SK-N-SH treated with all-trans-retinoic acid at 6 μM for 48 hours (cell line): ENCODE results near the gene BLVRB.
"Not testable (repeated sequence)": the region's sequence is repeated elsewhere in the genome, so short reads cannot be mapped to it uniquely, and the experiment has no call there.

Experiments
- ATAC-seq: fragments of 200-7000 bp; cut with Tn5 transposase; 3 replicates; pipeline ENCODE4 v1.9.1; 2020; ENCODE audit warnings: mild to moderate bottlenecking, moderate library complexity
- ARNTL ChIP-seq: fragments of 450-650 bp; formaldehyde crosslinking; IDR thresholded peaks from 2 replicates; pipeline ENCODE4 v1.5.0; 2020; ENCODE audit warnings: low read depth, mild to moderate bottlenecking, moderate library complexity, borderline replicate concordance
- BACH2 ChIP-seq: fragments of 250-450 bp; sonication (Bioruptor Pico); IDR thresholded peaks from 2 replicates; pipeline ENCODE4 v1.9.0; 2021; ENCODE audit warnings: mild to moderate bottlenecking, borderline replicate concordance
- CSDC2 ChIP-seq: fragments of 250-450 bp; sonication (Bioruptor Pico); IDR thresholded peaks from 2 replicates; pipeline ENCODE4 v1.5.0; 2020; ENCODE audit warnings: mild to moderate bottlenecking, moderate library complexity
- ESRRG ChIP-seq: fragments of 250-450 bp; sonication (Bioruptor Pico); IDR thresholded peaks from 2 replicates; pipeline ENCODE4 v1.6.1; 2021; ENCODE audit warnings: mild to moderate bottlenecking
- ISL1 ChIP-seq: fragments of 250-450 bp; sonication (Bioruptor Pico); IDR thresholded peaks from 2 replicates; pipeline ENCODE4 v2.1.2; 2022; ENCODE audit warnings: mild to moderate bottlenecking, moderate library complexity
- OSR1 ChIP-seq: fragments of 250-450 bp; sonication (Bioruptor Pico); IDR thresholded peaks from 2 replicates; pipeline ENCODE4 v1.8.0; 2022; ENCODE audit warnings: moderate library complexity, mild to moderate bottlenecking, inconsistent platforms
- PPARA ChIP-seq: fragments of 250-450 bp; sonication (Bioruptor Pico); IDR thresholded peaks from 2 replicates; pipeline ENCODE4 v1.5.0; 2020; ENCODE audit warnings: mild to moderate bottlenecking, borderline replicate concordance
- RARB ChIP-seq: fragments of 250-450 bp; sonication (Bioruptor Pico); IDR thresholded peaks from 2 replicates; pipeline ENCODE4 v1.8.0; 2021; ENCODE audit warnings: mild to moderate bottlenecking, moderate library complexity
- SNAI2 ChIP-seq: fragments of 250-450 bp; sonication (Bioruptor Pico); IDR thresholded peaks from 2 replicates; pipeline ENCODE4 v1.5.0; 2020; ENCODE audit warnings: mild to moderate bottlenecking, moderate library complexity
- TCF4 ChIP-seq: fragments of 250-450 bp; sonication (Bioruptor Pico); IDR thresholded peaks from 2 replicates; pipeline ENCODE4 v1.8.0; 2021; ENCODE audit warnings: mild to moderate bottlenecking, moderate library complexity, borderline replicate concordance
- TOX ChIP-seq: fragments of 250-450 bp; sonication (Bioruptor Pico); IDR thresholded peaks from 2 replicates; pipeline ENCODE4 v1.8.0; 2021; ENCODE audit warnings: mild to moderate bottlenecking, moderate library complexity, borderline replicate concordance
- ZFP3 ChIP-seq: fragments of 250-450 bp; sonication (Bioruptor Pico); IDR thresholded peaks from 2 replicates; pipeline ENCODE4 v1.5.0; 2020; ENCODE audit warnings: mild to moderate bottlenecking, moderate library complexity
- ZFP30 ChIP-seq: fragments of 450-650 bp; formaldehyde crosslinking; IDR thresholded peaks from 2 replicates; pipeline ENCODE4 v1.5.0; 2022; ENCODE audit warnings: mild to moderate bottlenecking, moderate library complexity
- ZNF565 ChIP-seq: fragments of 450-650 bp; formaldehyde crosslinking; conservative IDR thresholded peaks from 2 replicates; pipeline ENCODE4 v1.5.0; 2020; ENCODE audit warnings: low read depth, mild to moderate bottlenecking, moderate library complexity
- ZNF70 ChIP-seq: fragments of 450-650 bp; formaldehyde crosslinking; IDR thresholded peaks from 2 replicates; pipeline ENCODE4 v1.5.0; 2020; ENCODE audit warnings: mild to moderate bottlenecking, moderate library complexity
- ZNF8 ChIP-seq: fragments of 450-650 bp; formaldehyde crosslinking; IDR thresholded peaks from 2 replicates; pipeline ENCODE4 v1.5.0; 2020; ENCODE audit warnings: mild to moderate bottlenecking, moderate library complexity
- TF ChIP-seq, protein P1 (sequence below): fragments of 250-450 bp; sonication (Bioruptor Pico); IDR thresholded peaks from 2 replicates; pipeline ENCODE4 v1.5.1; 2021; ENCODE audit warnings: mild to moderate bottlenecking, moderate library complexity
- TF ChIP-seq, protein P2 (sequence below): fragments of 250-450 bp; sonication (Bioruptor Pico); IDR thresholded peaks from 2 replicates; pipeline ENCODE4 v1.5.0; 2020; ENCODE audit warnings: mild to moderate bottlenecking, moderate library complexity
- TF ChIP-seq, protein P3 (sequence below): fragments of 250-450 bp; sonication (Bioruptor Pico); IDR thresholded peaks from 2 replicates; pipeline ENCODE4 v1.8.0; 2020; ENCODE audit warnings: mild to moderate bottlenecking, moderate library complexity, borderline replicate concordance
- TF ChIP-seq, protein P4 (sequence below): fragments of 250-450 bp; sonication (Bioruptor Pico); IDR thresholded peaks from 2 replicates; pipeline ENCODE4 v1.5.1; 2020; ENCODE audit warnings: low read depth, mild to moderate bottlenecking, moderate library complexity

BLVRB gene

DNA sequence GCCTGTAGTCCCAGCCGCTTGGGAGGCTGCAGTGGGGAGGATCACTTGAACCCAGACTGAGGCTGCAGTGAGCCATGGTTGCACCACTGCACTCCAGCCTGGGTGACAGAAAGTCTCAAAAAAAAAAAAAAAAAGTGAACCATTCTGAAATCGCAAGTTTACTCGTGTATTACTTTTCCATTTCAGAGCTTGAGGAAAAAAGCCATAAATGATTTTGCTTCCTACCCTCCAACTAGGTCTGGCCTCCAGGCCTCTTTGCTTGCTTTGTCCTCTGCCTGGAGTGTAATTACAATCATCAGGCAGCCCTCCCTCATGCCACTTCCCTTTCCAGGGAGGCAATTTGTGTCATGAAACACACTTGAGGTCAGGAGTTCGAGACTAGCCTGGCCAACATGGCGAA, 8.5 kb downstream of the BLVRB start:
- ATAC-seq = no peak
- no peak for TF ChIP-seq ZNF8
- no peak for TF ChIP-seq OSR1

DNA sequence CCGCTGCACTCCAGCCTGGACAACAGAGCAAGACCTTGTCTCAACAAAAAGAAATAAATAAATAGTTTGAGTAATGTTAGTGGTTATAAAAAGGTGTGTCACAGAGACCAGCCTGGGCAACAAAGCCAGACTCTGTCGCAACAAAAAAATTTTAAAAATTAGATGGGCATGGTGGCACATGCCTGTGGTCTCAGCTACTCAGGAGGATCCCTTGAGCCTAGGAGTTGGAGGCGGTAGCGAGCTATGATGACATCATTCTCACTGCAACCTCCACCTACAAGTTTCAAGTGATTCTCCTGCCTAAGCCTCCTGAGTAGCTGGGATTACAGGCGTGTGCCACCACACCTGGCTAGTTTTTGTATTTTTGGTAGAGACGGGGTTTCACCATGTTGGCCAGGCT, 11.6 kb downstream of the BLVRB start:
- not testable (repeated sequence) for ATAC-seq

DNA sequence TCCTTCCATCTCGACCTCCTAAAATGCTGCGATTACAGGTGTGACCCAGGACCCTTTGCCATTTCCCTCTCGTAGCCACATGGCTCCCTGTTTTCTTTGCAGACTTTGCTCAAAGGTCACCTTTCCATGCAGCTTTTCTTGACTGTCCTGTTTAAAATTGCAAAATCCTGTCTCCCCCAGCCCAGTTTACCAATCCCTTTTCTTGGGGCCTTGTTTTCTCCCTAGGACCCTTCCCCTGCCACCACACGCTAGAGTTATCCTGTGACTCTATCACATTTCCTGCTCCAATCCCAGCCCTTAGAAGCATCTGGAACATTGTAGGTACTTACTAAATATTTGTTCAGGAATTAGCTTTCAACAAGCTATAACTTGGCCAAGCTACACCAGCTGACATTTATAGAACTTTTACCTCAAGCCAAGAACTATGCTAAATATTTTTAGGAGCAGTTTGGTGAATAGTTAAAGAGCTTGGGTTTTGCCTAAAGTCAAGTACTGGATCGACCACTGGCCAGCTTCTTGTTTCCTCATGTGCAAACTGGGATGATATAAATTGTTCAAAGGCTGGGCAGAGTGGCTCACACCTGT, 12.3 kb downstream of the BLVRB start:
- ATAC-seq = no peak
- TF ChIP-seq TOX (CRISPR knock-in tag) (no peak), RARB (CRISPR knock-in tag) (no peak), CSDC2 (CRISPR knock-in tag) (no peak), ZFP3 (no peak), ZNF70 (CRISPR knock-in tag) (no peak), ESRRG (CRISPR knock-in tag) (no peak), SNAI2 (CRISPR knock-in tag) (no peak), TCF4 (no peak), ZFP30 (CRISPR knock-in tag) (no peak)
- TF ChIP-seq, protein P1, sequence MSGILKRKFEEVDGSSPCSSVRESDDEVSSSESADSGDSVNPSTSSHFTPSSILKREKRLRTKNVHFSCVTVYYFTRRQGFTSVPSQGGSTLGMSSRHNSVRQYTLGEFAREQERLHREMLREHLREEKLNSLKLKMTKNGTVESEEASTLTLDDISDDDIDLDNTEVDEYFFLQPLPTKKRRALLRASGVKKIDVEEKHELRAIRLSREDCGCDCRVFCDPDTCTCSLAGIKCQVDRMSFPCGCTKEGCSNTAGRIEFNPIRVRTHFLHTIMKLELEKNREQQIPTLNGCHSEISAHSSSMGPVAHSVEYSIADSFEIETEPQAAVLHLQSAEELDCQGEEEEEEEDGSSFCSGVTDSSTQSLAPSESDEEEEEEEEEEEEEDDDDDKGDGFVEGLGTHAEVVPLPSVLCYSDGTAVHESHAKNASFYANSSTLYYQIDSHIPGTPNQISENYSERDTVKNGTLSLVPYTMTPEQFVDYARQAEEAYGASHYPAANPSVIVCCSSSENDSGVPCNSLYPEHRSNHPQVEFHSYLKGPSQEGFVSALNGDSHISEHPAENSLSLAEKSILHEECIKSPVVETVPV (CRISPR knock-in tag) = no peak

DNA sequence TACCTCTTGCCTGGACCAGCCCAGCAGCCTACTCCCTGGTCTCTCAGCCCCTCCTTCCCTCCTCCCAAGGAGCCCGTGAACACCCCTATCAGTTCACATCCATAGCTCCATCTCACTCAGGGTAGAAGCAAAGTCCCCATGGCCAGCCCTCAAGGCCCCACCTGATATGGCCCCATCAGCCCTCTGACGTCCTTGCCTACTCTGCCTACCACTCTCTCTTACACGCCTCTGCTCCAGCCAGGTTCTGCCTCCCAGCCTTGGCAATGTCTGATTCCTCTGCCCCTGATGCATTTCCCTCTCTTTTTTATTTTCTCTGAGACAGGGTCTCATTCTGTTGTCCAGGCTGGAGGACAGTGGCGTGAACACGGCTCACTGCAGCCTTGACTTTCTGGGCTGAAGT, 13.5 kb downstream of the BLVRB start:
- peak; percentile 47 for ATAC-seq
- TF ChIP-seq, protein P2, sequence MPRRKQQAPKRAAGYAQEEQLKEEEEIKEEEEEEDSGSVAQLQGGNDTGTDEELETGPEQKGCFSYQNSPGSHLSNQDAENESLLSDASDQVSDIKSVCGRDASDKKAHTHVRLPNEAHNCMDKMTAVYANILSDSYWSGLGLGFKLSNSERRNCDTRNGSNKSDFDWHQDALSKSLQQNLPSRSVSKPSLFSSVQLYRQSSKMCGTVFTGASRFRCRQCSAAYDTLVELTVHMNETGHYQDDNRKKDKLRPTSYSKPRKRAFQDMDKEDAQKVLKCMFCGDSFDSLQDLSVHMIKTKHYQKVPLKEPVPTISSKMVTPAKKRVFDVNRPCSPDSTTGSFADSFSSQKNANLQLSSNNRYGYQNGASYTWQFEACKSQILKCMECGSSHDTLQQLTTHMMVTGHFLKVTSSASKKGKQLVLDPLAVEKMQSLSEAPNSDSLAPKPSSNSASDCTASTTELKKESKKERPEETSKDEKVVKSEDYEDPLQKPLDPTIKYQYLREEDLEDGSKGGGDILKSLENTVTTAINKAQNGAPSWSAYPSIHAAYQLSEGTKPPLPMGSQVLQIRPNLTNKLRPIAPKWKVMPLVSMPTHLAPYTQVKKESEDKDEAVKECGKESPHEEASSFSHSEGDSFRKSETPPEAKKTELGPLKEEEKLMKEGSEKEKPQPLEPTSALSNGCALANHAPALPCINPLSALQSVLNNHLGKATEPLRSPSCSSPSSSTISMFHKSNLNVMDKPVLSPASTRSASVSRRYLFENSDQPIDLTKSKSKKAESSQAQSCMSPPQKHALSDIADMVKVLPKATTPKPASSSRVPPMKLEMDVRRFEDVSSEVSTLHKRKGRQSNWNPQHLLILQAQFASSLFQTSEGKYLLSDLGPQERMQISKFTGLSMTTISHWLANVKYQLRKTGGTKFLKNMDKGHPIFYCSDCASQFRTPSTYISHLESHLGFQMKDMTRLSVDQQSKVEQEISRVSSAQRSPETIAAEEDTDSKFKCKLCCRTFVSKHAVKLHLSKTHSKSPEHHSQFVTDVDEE (CRISPR knock-in tag) = no peak
- TF ChIP-seq TOX (CRISPR knock-in tag) (no peak), ZNF565 (CRISPR knock-in tag) (no peak), CSDC2 (CRISPR knock-in tag) (no peak), ZFP30 (CRISPR knock-in tag) (no peak), ISL1 (no peak), RARB (CRISPR knock-in tag) (no peak), BACH2 (CRISPR knock-in tag) (no peak), ZNF8 (no peak), TCF4 (no peak)
- TF ChIP-seq, protein P3, sequence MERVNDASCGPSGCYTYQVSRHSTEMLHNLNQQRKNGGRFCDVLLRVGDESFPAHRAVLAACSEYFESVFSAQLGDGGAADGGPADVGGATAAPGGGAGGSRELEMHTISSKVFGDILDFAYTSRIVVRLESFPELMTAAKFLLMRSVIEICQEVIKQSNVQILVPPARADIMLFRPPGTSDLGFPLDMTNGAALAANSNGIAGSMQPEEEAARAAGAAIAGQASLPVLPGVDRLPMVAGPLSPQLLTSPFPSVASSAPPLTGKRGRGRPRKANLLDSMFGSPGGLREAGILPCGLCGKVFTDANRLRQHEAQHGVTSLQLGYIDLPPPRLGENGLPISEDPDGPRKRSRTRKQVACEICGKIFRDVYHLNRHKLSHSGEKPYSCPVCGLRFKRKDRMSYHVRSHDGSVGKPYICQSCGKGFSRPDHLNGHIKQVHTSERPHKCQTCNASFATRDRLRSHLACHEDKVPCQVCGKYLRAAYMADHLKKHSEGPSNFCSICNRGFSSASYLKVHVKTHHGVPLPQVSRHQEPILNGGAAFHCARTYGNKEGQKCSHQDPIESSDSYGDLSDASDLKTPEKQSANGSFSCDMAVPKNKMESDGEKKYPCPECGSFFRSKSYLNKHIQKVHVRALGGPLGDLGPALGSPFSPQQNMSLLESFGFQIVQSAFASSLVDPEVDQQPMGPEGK (CRISPR knock-in tag) = no peak
- TF ChIP-seq, protein P1 (CRISPR knock-in tag) = no peak

DNA sequence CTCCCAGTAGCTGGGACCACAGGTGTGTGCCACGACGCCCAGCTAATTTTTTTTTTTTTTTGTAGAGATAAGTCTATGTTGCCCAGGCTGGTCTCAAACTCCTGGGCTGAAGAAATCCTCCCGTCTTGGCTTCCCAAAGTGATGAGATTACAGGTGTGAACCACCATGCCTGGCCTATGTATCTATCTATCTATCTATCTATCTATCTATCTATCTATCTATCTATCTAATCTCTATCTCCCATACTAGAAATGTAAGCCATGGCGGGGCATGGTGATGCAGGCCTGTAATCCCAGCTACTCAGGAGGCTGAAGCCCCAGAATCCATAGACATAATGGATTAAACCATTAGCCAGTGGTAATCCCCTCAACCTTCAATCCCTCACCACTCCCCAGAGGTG, 14.9 kb downstream of the BLVRB start:
- no peak for ATAC-seq
- TF ChIP-seq PPARA (CRISPR knock-in tag) (no peak), ZNF70 (CRISPR knock-in tag) (no peak), ISL1 (no peak), ZFP30 (CRISPR knock-in tag) (no peak), ARNTL (CRISPR knock-in tag) (no peak), TOX (CRISPR knock-in tag) (no peak), BACH2 (CRISPR knock-in tag) (no peak), ZNF565 (CRISPR knock-in tag) (no peak), SNAI2 (CRISPR knock-in tag) (no peak), OSR1 (no peak), ZNF8 (no peak)
- TF ChIP-seq, protein P1 (CRISPR knock-in tag) = no peak
- TF ChIP-seq, protein P4, sequence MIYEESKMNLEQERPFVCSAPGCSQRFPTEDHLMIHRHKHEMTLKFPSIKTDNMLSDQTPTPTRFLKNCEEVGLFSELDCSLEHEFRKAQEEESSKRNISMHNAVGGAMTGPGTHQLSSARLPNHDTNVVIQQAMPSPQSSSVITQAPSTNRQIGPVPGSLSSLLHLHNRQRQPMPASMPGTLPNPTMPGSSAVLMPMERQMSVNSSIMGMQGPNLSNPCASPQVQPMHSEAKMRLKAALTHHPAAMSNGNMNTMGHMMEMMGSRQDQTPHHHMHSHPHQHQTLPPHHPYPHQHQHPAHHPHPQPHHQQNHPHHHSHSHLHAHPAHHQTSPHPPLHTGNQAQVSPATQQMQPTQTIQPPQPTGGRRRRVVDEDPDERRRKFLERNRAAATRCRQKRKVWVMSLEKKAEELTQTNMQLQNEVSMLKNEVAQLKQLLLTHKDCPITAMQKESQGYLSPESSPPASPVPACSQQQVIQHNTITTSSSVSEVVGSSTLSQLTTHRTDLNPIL (CRISPR knock-in tag) = no peak
- TF ChIP-seq, protein P2 (CRISPR knock-in tag) = no peak
